DND-41 (cell line): ENCODE data around the gene RGS6.

Experiments used
- CTCF ChIP-seq: IDR thresholded peaks from 2 replicates; pipeline ENCODE4 v1.5.1; 2012; ENCODE audit warnings: borderline replicate concordance, low read length, moderate library complexity, mild to moderate bottlenecking; ENCODE audit not compliant: poor library complexity, severe bottlenecking; ENCODE audit errors: extremely low read depth
- EZH2 ChIP-seq: IDR thresholded peaks from 3 replicates; pipeline ENCODE4 v1.6.1; 2012; ENCODE audit warnings: borderline replicate concordance, low read depth, mild to moderate bottlenecking, moderate library complexity, low read length, inconsistent platforms; ENCODE audit not compliant: severe bottlenecking

- no peak for TF ChIP-seq CTCF
- no peak for TF ChIP-seq EZH2
Observed at GRCh38 chr14:72336311-72336980, 404.2 kb downstream of the RGS6 start.
